GM12878 (cell line): ENCODE results near the gene BOLA1. TPM values are rescaled to one million over a fixed set of nuclear protein-coding genes. Genes with fewer than 3 reads are reported as not detected.
A peak's percentile ranks its signal among the peaks of the same experiment; 100 is the strongest.

Source experiments
- ATAC-seq: fragments of 200-7000 bp; cut with Tn5 transposase; 3 replicates; pipeline ENCODE4 v1.9.1; 2020; ENCODE audit warnings: mild to moderate bottlenecking, moderate library complexity
- BruUV-seq: library from RNA; stranded (reverse); fragments of 400-500 nt; replicated peaks from 2 replicates; lab custom pipeline; 2021; lab: Mats Ljungman, UMichigan
- CTCF ChIA-PET: fragments of 300-600 bp; sonication (Branson Sonifier 250); formaldehyde crosslinking; extraction: SDS; loops from one replicate; lab custom pipeline; 2021; ENCODE audit warnings: inconsistent platforms; lab: Yijun Ruan, JAX
- POLR2A ChIA-PET: fragments of 350-600 bp; formaldehyde crosslinking; extraction: SDS; loops from one replicate; lab custom pipeline; 2021; ENCODE audit warnings: inconsistent platforms; lab: Charles Lee
- RAD21 ChIA-PET: fragments of 300-600 bp; sonication (Branson Sonifier 250); formaldehyde crosslinking; loops from one replicate; lab custom pipeline; 2023; ENCODE audit warnings: antibody characterized with exemption; ENCODE audit not compliant: unreplicated experiment; lab: Charles Lee
- SMC1A ChIA-PET: fragments of 300-600 bp; sonication (Branson Sonifier 250); formaldehyde crosslinking; loops from one replicate; lab custom pipeline; 2023; ENCODE audit not compliant: unreplicated experiment, uncharacterized antibody; lab: Charles Lee
- DNase-seq: peaks from one replicate; pipeline ENCODE4 v3.0.0-alpha.2; 2011; ENCODE audit warnings: low read depth, low spot score
- FAIRE-seq: peaks from 3 replicates; lab custom pipeline; 2011; peaks lifted over from hg19 to GRCh38; lab: Jason Lieb, UNC
- H2AFZ ChIP-seq: 2 replicates; pipeline ENCODE4 v1.6.0; 2011; ENCODE audit warnings: low read depth, low read length, control low read depth; ENCODE audit not compliant: control insufficient read depth
- H3K27ac ChIP-seq: 2 replicates; pipeline ENCODE4 v1.5.1; 2011; ENCODE audit warnings: control low read depth; ENCODE audit not compliant: control insufficient read depth, insufficient read depth
- H3K27me3 ChIP-seq, 2 experiments: replicated peaks in 1 of 2; 2 replicates each; pipeline versions ENCODE4 v1.6.0 to v1.6.1; 2011; ENCODE audit warnings: low read length in 1 of 2; ENCODE audit not compliant: control insufficient read depth in 2 of 2, insufficient read depth in 2 of 2
- H3K36me3 ChIP-seq, 2 experiments: 2 replicates each; pipeline ENCODE4 v1.5.1; 2011; ENCODE audit warnings: low read length in 1 of 2; ENCODE audit not compliant: control insufficient read depth in 2 of 2, insufficient read depth in 2 of 2
- H3K4me1 ChIP-seq: 2 replicates; pipeline ENCODE4 v1.6.1; 2011; ENCODE audit warnings: mild to moderate bottlenecking, low read length, moderate library complexity, mixed read lengths; ENCODE audit not compliant: control insufficient read depth, insufficient read depth
- H3K4me2 ChIP-seq: 2 replicates; pipeline ENCODE4 v1.6.0; 2011; ENCODE audit warnings: control low read depth; ENCODE audit not compliant: control insufficient read depth, insufficient read depth
- H3K4me3 ChIP-seq: fragments of 200-600 bp; sonication (generic); 2 replicates; pipeline ENCODE4 v1.5.1; 2016
- H3K79me2 ChIP-seq: 2 replicates; pipeline ENCODE4 v1.6.0; 2011; ENCODE audit warnings: low read length; ENCODE audit not compliant: control insufficient read depth, insufficient read depth
- H3K9ac ChIP-seq: 2 replicates; pipeline ENCODE4 v1.8.0; 2011; ENCODE audit warnings: low read length, control low read depth, mixed read lengths; ENCODE audit not compliant: control insufficient read depth, insufficient read depth
- H3K9me3 ChIP-seq: replicated peaks from 3 replicates; pipeline ENCODE4 v1.5.1; 2011; ENCODE audit warnings: mild to moderate bottlenecking, low read length; ENCODE audit not compliant: control insufficient read depth, insufficient read depth
- H4K20me1 ChIP-seq: 2 replicates; pipeline ENCODE4 v1.6.0; 2011; ENCODE audit not compliant: control insufficient read depth, insufficient read depth
- DPF2 ChIP-seq: fragments of 450-650 bp; IDR thresholded peaks from 2 replicates; pipeline ENCODE4 v1.6.1; 2017; ENCODE audit warnings: mild to moderate bottlenecking
- KAT2A ChIP-seq: conservative IDR thresholded peaks from 2 replicates; pipeline ENCODE4 v1.6.1; 2011; ENCODE audit warnings: low read depth, low read length; ENCODE audit not compliant: control insufficient read depth
- MEF2A ChIP-seq: IDR thresholded peaks from 2 replicates; pipeline ENCODE4 v1.6.1; 2011; ENCODE audit warnings: low read depth, mild to moderate bottlenecking, low read length, moderate library complexity; ENCODE audit not compliant: insufficient read depth
- MTA2 ChIP-seq: fragments of 450-650 bp; IDR thresholded peaks from 2 replicates; pipeline ENCODE4 v1.6.1; 2016; ENCODE audit warnings: low read depth, mild to moderate bottlenecking, moderate library complexity
- ZBTB4 ChIP-seq: fragments of 450-650 bp; formaldehyde crosslinking; IDR thresholded peaks from 2 replicates; pipeline ENCODE4 v1.4.0; 2022; ENCODE audit warnings: mild to moderate bottlenecking, moderate library complexity
- WGBS: methylation state at CpG from one replicate; pipeline ENCODE4 v1.1.6; 2016; ENCODE audit warnings: low lambda C conversion rate; ENCODE audit not compliant: insufficient replicate concordance, insufficient coverage; ENCODE audit errors: missing lambda C conversion rate; 5-methylcytosine and 5-hydroxymethylcytosine counted together
- in situ Hi-C: fragments of 300-500 bp; cut with MboI; formaldehyde crosslinking; loops from 9 replicates; pipeline ENCODE4 v1.14.3; 2018; ENCODE audit warnings: mixed read lengths
- intact Hi-C: fragments of 100-400 bp; cut with micrococcal nuclease; formaldehyde crosslinking; loops from one replicate; pipeline ENCODE4 v1.14.2; 2022; ENCODE audit not compliant: unreplicated experiment
- polyA plus RNA-seq, 11 experiments: library from polyadenylated mRNA; depleted of rRNA in 4 of 11; unstranded in 6 of 11; stranded (reverse) in 5 of 11; fragments of >200 nt; fragmentation: Nextera tagmentation in 4 of 11; fragmentation: Illumina TruSeq in 1 of 11; extraction: Ambion mirVana in 4 of 11; extraction: Trizol in 1 of 11; gene quantifications; 1 replicate in 1 of 11; 2 replicates in 10 of 11; pipeline versions ENCODE4 v1.2.1 to v1.2.3, GENCODE V29; 2011 to 2016; ENCODE audit warnings: inconsistent platforms in 2 of 11, missing spikeins in 2 of 11, low read depth in 1 of 11
- total RNA-seq, 4 experiments: library from RNA; depleted of rRNA in 3 of 4; stranded (reverse); fragments of >200 nt in 3 of 4; fragmentation: Illumina TruSeq in 1 of 4; extraction: Trizol in 1 of 4; gene quantifications; 2 replicates each; pipeline versions ENCODE4 v1.2.1 to v1.2.3, GENCODE V29; 2013 to 2021
- TF ChIP-seq, protein P1 (sequence below): IDR thresholded peaks from 2 replicates; pipeline ENCODE4 v1.6.1; 2011; ENCODE audit warnings: borderline replicate concordance, low read depth, mild to moderate bottlenecking, moderate library complexity, mixed read lengths, low read length; ENCODE audit not compliant: insufficient read depth; ENCODE audit errors: extremely low read length
- TF ChIP-seq, protein P2 (sequence below): fragments of 450-650 bp; IDR thresholded peaks from 2 replicates; pipeline ENCODE4 v1.6.1; 2016; ENCODE audit warnings: mild to moderate bottlenecking
- TF ChIP-seq, protein P3 (sequence below): fragments of 450-650 bp; formaldehyde crosslinking; IDR thresholded peaks from 2 replicates; pipeline ENCODE4 v1.5.0; 2022; ENCODE audit warnings: mild to moderate bottlenecking, missing genetic modification characterization
- TF ChIP-seq, protein P4 (sequence below): fragments of 450-650 bp; IDR thresholded peaks from 2 replicates; pipeline ENCODE4 v1.6.1; 2016; ENCODE audit warnings: mild to moderate bottlenecking

The BOLA1 gene
- total and polyA plus RNA-seq, 10 of the 15 experiments (the other 5 are each of a cell fraction or from before 2014, with no cell fraction given) = 0.74 to 18.7 (median 11.3) TPM

DNA sequence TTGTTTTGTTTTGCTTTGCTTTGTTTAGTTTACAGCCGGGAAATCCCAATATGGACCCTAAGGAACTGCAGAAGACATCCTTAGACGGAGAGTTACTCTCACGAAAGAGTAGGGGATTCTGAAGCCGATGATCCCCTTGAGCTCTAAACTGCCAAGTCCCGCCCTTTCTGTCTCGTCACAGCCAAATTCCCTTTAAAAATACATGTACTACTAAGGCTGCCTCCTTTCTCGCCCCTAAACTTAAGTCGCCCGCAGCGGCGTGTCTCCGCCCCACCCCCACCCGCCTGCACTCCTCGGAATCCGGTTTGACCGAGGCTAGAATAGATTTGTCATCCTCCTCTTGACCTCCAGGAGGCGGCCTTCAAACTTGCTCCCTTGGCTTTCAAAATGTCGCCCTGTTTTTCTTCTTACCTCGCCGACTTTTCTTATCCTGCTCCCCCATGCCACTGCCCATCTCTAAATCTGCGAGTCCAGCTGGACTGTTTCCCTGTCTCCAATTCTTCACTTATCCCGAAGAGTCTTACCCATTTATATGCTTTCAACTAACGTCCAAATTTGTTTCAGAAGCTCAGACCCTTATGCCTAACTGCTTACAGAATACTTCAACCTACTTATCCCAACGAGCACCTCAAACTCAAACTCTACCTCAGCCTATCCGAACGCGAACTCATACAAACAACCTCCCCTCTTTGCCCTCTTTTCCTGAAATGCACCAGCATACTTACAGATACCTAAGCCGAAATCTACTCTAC is 10.9 kb upstream of the BOLA1 start (continued):
- TF ChIP-seq ZBTB4 (CRISPR knock-in tag) = 0 out of 2 replicates have a peak, but pooled peaks have one; percentile 47
- TF ChIP-seq, protein P1, sequence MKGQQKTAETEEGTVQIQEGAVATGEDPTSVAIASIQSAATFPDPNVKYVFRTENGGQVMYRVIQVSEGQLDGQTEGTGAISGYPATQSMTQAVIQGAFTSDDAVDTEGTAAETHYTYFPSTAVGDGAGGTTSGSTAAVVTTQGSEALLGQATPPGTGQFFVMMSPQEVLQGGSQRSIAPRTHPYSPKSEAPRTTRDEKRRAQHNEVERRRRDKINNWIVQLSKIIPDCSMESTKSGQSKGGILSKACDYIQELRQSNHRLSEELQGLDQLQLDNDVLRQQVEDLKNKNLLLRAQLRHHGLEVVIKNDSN = no peak
- TF ChIP-seq MTA2 = peak; percentile 28; the same call in 1 of the 2 replicates
- TF ChIP-seq, all 136 proteins: peak for 64

GRCh38 chr1:149888999-149889289 is 10.4 kb upstream of the BOLA1 start:
- 90% methylated on average over 6 of the region's 6 CpGs for WGBS
- intact Hi-C loops (loop anchor here (1.0 kb wide), 2 partner anchors 10 to 161 kb away; partner anchors contain the start of gene BOLA1), in situ Hi-C loops (no loop called here)
- Histone ChIP-seq H3K4me3 (peak overlapping the region; percentile 68), H2AFZ (peak overlapping the region; percentile 78), H3K36me3 (no peaks in the 10 kb centered on the region), H3K9ac (peak overlapping the region; percentile 60; the same call in 1 of the 2 replicates), H3K9me3 (no peaks in the 10 kb centered on the region), H3K79me2 (peaks cover 17% of the 10 kb centered on the region), H3K27ac (peak overlapping the region; percentile 83), H3K27me3 (no peaks in the 10 kb centered on the region), H3K4me2 (peak overlapping the region; percentile 55), H3K4me1 (no peaks in the 10 kb centered on the region), H4K20me1 (no peaks in the 10 kb centered on the region)
- FAIRE-seq = no peak
- POLR2A ChIA-PET = interaction anchor here (0.6 to 4.0 kb wide), 8 partner anchors 40 to 272 kb away, joined by 3 to 57 read pairs (median 4); partner anchors contain the start of gene SF3B4
- DNase-seq = no peak
- no peak for ATAC-seq
- no TSS peak for BruUV-seq
- CTCF ChIA-PET = interaction anchor here (0.6 to 3.2 kb wide), 12 partner anchors 11 to 280 kb away, joined by 3 to 20 read pairs (median 6); partner anchors contain the start of gene BOLA1
- RAD21 ChIA-PET = interaction anchor here (0.8 to 2.2 kb wide), 7 partner anchors 14 to 277 kb away, joined by 3 to 6 read pairs (median 5); no protein-coding TSS in a partner anchor
- SMC1A ChIA-PET = interaction anchor here (0.8 to 3.1 kb wide), 10 partner anchors 13 to 298 kb away, joined by 3 to 13 read pairs (median 4); partner anchors contain the start of gene VPS45
- TF ChIP-seq, protein P2, sequence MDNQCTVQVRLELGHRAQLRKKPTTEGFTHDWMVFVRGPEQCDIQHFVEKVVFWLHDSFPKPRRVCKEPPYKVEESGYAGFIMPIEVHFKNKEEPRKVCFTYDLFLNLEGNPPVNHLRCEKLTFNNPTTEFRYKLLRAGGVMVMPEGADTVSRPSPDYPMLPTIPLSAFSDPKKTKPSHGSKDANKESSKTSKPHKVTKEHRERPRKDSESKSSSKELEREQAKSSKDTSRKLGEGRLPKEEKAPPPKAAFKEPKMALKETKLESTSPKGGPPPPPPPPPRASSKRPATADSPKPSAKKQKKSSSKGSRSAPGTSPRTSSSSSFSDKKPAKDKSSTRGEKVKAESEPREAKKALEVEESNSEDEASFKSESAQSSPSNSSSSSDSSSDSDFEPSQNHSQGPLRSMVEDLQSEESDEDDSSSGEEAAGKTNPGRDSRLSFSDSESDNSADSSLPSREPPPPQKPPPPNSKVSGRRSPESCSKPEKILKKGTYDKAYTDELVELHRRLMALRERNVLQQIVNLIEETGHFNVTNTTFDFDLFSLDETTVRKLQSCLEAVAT = peak; percentile 94
- TF ChIP-seq KAT2A = no peak
- TF ChIP-seq MEF2A = no peak
- TF ChIP-seq DPF2 = no peak
- TF ChIP-seq, protein P3, sequence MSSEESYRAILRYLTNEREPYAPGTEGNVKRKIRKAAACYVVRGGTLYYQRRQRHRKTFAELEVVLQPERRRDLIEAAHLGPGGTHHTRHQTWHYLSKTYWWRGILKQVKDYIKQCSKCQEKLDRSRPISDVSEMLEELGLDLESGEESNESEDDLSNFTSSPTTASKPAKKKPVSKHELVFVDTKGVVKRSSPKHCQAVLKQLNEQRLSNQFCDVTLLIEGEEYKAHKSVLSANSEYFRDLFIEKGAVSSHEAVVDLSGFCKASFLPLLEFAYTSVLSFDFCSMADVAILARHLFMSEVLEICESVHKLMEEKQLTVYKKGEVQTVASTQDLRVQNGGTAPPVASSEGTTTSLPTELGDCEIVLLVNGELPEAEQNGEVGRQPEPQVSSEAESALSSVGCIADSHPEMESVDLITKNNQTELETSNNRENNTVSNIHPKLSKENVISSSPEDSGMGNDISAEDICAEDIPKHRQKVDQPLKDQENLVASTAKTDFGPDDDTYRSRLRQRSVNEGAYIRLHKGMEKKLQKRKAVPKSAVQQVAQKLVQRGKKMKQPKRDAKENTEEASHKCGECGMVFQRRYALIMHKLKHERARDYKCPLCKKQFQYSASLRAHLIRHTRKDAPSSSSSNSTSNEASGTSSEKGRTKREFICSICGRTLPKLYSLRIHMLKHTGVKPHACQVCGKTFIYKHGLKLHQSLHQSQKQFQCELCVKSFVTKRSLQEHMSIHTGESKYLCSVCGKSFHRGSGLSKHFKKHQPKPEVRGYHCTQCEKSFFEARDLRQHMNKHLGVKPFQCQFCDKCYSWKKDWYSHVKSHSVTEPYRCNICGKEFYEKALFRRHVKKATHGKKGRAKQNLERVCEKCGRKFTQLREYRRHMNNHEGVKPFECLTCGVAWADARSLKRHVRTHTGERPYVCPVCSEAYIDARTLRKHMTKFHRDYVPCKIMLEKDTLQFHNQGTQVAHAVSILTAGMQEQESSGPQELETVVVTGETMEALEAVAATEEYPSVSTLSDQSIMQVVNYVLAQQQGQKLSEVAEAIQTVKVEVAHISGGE (CRISPR knock-in tag) = no peak
- TF ChIP-seq, protein P4, sequence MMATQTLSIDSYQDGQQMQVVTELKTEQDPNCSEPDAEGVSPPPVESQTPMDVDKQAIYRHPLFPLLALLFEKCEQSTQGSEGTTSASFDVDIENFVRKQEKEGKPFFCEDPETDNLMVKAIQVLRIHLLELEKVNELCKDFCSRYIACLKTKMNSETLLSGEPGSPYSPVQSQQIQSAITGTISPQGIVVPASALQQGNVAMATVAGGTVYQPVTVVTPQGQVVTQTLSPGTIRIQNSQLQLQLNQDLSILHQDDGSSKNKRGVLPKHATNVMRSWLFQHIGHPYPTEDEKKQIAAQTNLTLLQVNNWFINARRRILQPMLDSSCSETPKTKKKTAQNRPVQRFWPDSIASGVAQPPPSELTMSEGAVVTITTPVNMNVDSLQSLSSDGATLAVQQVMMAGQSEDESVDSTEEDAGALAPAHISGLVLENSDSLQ = no peak
